Calu3 (cell line): ENCODE data around the gene SMOC1. TPM values are rescaled to one million over a fixed set of nuclear protein-coding genes. Genes with fewer than 3 reads are reported as not detected.

Source experiments
- BruUV-seq: library from RNA; stranded (reverse); fragments of 400-500 nt; replicated peaks from 2 replicates; lab custom pipeline; 2021; lab: Mats Ljungman, UMichigan
- CTCF ChIA-PET: fragments of 300-600 bp; sonication (Branson Sonifier 250); formaldehyde crosslinking; loops from one replicate; lab custom pipeline; 2022; ENCODE audit warnings: antibody characterized with exemption; lab: Charles Lee
- DNase-seq: peaks from one replicate; pipeline ENCODE4 v3.0.0; 2022
- H3K27ac Mint-ChIP-seq: one replicate; pipeline ENCODE4 v1.8.0; 2022; ENCODE audit warnings: mixed read lengths; ENCODE audit not compliant: unreplicated experiment
- H3K27me3 Mint-ChIP-seq: one replicate; pipeline ENCODE4 v1.8.0; 2022; ENCODE audit warnings: mixed read lengths; ENCODE audit not compliant: unreplicated experiment
- H3K36me3 Mint-ChIP-seq: one replicate; pipeline ENCODE4 v1.8.0; 2022; ENCODE audit warnings: mild to moderate bottlenecking, moderate library complexity, mixed read lengths; ENCODE audit not compliant: insufficient read depth, unreplicated experiment
- H3K4me1 Mint-ChIP-seq: one replicate; pipeline ENCODE4 v1.8.0; 2022; ENCODE audit warnings: mild to moderate bottlenecking, low read depth, mixed read lengths; ENCODE audit not compliant: unreplicated experiment
- H3K4me3 Mint-ChIP-seq: one replicate; pipeline ENCODE4 v1.8.0; 2022; ENCODE audit warnings: mild to moderate bottlenecking, low read depth, moderate library complexity, mixed read lengths; ENCODE audit not compliant: unreplicated experiment
- H3K9me3 Mint-ChIP-seq: one replicate; pipeline ENCODE4 v1.8.0; 2022; ENCODE audit warnings: low read depth, mixed read lengths; ENCODE audit not compliant: unreplicated experiment
- CTCF ChIP-seq: fragments of 200-600 bp; IDR thresholded peaks from one replicate; pipeline ENCODE4 v1.8.0; 2022; ENCODE audit warnings: antibody characterized with exemption; ENCODE audit not compliant: unreplicated experiment
- intact Hi-C: fragments of 100-400 bp; cut with micrococcal nuclease; formaldehyde crosslinking; loops from one replicate; pipeline ENCODE4 v1.10.0; 2022; ENCODE audit not compliant: unreplicated experiment
- total RNA-seq: library from RNA; stranded (reverse); gene quantifications from 2 replicates; pipeline ENCODE4 v1.2.3, GENCODE V29; 2022

SMOC1 gene
- total RNA-seq, 1 experiment from 2014 or later, result 39.6 TPM

GRCh38 chr14:69989622-69990021 lies 110.4 kb downstream of the SMOC1 start:
- Mint-ChIP-seq H3K27me3 (no peaks in the 10 kb centered on the region), H3K4me3 (no peak overlapping the region), H3K36me3 (no peaks in the 10 kb centered on the region), H3K27ac (no peak overlapping the region), H3K9me3 (no peaks in the 10 kb centered on the region), H3K4me1 (peaks cover 9% of the 10 kb centered on the region)
- intact Hi-C loops, result no loop called here
- CTCF ChIA-PET, result no interaction called here
- DNase-seq, result no peak
- no TSS peak for BruUV-seq
- no peak for TF ChIP-seq CTCF

GRCh38 chr14:69990323-69990722 lies 111.1 kb downstream of the SMOC1 start:
- Mint-ChIP-seq H3K4me1 (peaks cover 6% of the 10 kb centered on the region), H3K9me3 (no peaks in the 10 kb centered on the region), H3K27ac (no peak overlapping the region), H3K36me3 (no peaks in the 10 kb centered on the region), H3K4me3 (no peak overlapping the region), H3K27me3 (no peaks in the 10 kb centered on the region)
- TF ChIP-seq CTCF, result no peak
- BruUV-seq, result no TSS peak
- DNase-seq, result no peak
- intact Hi-C loops, result no loop called here
- CTCF ChIA-PET, result no interaction called here

GRCh38 chr14:69991422-69991821 lies 112.2 kb downstream of the SMOC1 start:
- Mint-ChIP-seq H3K27me3 (no peaks in the 10 kb centered on the region), H3K27ac (no peak overlapping the region), H3K9me3 (no peaks in the 10 kb centered on the region), H3K4me1 (peaks cover 6% of the 10 kb centered on the region), H3K36me3 (no peaks in the 10 kb centered on the region), H3K4me3 (no peak overlapping the region)
- no peak for TF ChIP-seq CTCF
- intact Hi-C loops, result no loop called here
- CTCF ChIA-PET, result no interaction called here
- no TSS peak for BruUV-seq
- DNase-seq, result no peak

GRCh38 chr14:69992564-69992963 lies 113.3 kb downstream of the SMOC1 start:
- Mint-ChIP-seq H3K27ac (no peak overlapping the region), H3K9me3 (no peaks in the 10 kb centered on the region), H3K27me3 (no peaks in the 10 kb centered on the region), H3K4me3 (no peak overlapping the region), H3K4me1 (peaks cover 10% of the 10 kb centered on the region), H3K36me3 (no peaks in the 10 kb centered on the region)
- no peak for DNase-seq
- no peak for TF ChIP-seq CTCF
- no TSS peak for BruUV-seq
- intact Hi-C loops, result no loop called here
- CTCF ChIA-PET, result interaction anchor here (1.1 kb wide), 1 partner anchor 11 kb away, joined by 3 read pairs; no protein-coding TSS in a partner anchor
